ENCODE measurements around the gene CD81.
A peak's percentile ranks its signal among the peaks of the same experiment; 100 is the strongest.

The CD81 gene

DNA sequence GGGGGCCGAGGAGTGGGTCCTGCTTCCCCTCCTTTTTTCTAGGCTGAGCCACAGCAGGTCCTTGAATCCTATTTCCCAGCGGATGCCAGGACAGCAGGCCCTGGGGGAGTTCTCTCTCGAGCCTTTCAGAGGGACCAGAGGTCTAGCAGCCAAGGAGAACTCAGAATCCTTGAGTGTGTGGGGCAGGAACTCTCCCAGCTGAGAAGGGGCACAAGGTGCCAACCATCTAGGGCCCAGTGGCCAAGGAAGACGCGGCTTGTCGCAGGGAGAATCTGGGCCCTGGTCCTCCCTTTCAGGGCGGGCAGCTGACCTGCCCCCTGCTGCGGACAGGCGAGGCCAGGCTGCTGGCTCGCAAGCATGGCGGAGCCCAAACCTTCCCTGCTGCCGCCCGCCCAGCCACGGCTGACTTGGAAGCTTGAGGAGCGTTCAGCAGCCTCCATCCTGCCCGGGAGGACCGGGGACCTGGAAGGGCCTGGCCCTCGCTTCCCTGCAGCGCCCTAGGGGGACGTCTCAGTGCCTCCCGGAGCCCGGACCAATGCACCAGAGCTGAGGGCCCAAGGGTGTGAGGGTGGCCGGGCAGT is 22.5 kb downstream of the CD81 start:
- Histone ChIP-seq H3K4me3 (peak overlapping the region; percentile 44 to 89 (median 74)), H3K27ac (peak overlapping the region; percentile 88 to 99 (median 96))

DNA sequence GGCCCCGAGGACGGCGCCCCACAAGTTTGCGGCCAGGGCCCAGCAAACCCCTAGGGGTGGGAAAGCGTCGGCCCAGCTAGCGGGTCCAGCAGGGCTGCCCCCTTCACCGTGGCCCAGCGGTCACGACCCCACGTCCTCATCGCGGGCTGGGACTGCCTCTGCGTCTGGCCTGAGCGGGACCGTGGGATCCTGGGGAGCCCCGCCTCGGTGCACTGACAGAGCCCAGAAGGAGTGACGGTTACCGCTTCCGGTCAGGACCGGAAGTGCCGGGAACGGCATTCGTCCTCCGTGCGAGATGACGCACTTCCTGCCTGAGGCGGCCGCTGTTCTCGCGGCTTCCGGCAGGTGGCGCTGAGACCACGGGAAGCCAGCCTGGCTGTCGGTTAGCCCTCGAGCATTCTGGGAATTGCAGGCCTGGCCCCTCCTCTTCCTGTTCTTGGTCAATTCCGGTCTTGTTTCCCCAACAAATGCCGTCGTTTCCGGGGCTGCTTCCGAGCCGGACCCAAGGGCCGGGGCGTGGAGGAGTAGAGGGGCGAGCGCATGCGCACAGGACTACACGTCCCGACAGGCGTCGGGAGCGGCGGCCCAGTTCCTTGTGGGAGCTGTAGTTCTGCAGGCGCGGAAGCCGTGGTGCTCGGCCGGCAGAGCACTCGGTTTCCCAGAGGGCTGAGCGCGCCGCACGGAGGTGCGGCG is 23.1 kb downstream of the CD81 start, which contains the start of gene TSSC4:
Gene TSSC4, plus strand, starts transcription at position 682 of the 693 bp plus-strand sequence. CDS start 1,884 bp downstream, outside the sequence.
- H3K4me3 ChIP-seq = peak within 1 kb of the TSS; percentile 74 to 100 (median 88)
- H3K27ac ChIP-seq = peak within 1 kb of the TSS; percentile 88 to 99 (median 96)

DNA sequence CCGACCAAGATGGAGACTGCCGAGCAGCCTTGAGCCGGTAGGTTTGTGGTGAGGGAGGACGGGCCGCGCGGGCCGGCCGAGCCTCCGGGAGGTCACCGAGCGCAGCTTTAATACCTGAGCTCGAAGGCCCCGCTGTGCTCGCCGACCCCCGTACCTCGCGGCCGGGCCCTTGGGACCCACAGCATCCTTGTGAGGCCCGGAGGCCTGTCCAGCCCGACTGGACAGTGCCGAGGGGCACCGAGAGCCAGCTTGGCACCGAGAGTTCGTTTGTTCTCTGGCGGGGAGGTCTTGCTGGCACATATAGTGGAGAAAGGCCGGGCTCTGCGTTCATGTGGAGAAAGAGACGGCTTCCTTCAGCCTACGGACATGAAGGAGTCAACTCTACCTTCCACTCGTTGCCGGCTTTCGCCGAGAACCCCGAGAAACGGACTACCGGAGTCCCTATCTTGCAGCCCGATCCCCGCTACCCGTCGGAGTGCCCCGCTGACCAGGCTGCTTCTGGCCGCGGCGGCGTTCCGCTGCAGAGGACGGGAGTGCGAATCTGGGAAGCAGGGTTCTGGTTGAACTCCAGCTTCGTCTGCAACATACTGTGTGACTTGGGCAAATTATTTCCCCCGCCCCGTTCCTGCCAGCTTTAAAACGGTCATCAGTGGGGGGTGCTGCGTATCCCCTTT is 23.8 kb downstream of the CD81 start:
- Histone ChIP-seq H3K27ac (peak overlapping the region; percentile 79 to 98 (median 93)), H3K4me3 (peak overlapping the region; percentile 74 to 100 (median 88))

DNA sequence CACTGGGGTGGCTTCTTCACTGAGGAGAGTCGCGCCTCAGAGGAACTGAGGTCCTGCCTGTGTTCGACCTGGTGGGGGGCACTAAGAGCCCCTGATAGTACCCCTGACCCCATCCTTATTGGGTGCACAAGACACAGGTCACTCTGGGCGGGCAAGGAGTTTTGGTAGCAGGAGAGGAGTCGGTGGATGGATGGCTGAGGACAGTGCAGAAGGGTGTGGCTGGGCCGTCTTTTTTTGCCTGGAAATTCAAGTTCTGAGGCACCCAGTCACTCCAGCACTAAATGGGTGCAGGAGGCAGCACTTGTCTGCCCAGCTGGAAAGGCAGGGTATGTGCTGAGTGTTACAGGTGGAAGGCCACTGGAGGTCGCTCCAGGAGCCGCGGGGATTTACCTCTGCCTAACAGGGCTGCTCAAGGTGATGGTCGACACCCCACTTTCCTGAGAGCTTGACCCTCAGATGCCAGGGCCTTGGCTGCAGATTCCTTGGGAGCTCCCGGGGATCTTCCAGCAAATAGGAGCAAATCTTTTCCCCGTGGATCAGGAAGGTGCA is 24.4 kb downstream of the CD81 start:
- peak overlapping the region; percentile 74 to 100 (median 88) for H3K4me3 ChIP-seq
- peak overlapping the region in 20 of 21 experiments; percentile 87 to 98 (median 93) for H3K27ac ChIP-seq

DNA sequence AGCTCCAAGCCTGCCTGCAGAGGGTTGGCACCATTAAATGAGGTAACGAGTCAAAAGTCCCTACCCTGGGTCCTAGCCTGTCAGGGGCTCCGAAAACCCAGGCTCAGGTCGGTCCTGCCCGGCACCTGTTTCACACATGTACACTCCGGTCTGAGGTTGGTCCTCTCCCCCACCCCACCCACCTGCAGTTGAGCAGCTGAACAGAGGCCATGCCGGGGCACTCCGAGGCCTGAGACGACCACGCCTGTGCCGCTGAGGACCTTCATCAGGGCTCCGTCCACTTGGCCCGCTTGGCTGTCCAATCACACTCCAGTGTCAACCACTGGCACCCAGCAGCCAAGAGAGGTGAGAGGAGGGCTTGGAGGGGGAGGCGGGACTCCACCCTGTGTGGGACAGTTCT is 25.0 kb downstream of the CD81 start:
- H3K27ac ChIP-seq = no peak overlapping the region
- H3K4me3 ChIP-seq = peak overlapping the region in 1 of 7 experiments; percentile 88

DNA sequence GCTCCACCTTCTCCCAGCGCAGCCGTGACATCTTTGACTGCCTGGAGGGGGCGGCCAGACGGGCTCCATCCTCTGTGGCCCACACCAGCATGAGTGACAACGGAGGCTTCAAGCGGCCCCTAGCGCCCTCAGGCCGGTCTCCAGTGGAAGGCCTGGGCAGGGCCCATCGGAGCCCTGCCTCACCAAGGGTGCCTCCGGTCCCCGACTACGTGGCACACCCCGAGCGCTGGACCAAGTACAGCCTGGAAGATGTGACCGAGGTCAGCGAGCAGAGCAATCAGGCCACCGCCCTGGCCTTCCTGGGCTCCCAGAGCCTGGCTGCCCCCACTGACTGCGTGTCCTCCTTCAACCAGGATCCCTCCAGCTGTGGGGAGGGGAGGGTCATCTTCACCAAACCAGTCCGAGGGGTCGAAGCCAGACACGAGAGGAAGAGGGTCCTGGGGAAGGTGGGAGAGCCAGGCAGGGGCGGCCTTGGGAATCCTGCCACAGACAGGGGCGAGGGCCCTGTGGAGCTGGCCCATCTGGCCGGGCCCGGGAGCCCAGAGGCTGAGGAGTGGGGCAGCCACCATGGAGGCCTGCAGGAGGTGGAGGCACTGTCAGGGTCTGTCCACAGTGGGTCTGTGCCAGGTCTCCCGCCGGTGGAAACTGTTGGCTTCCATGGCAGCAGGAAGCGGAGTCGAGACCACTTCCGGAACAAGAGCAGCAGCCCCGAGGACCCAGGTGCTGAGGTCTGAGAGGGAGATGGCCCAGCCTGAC is 26.0 kb downstream of the CD81 start:
- H3K4me3 ChIP-seq = no peak overlapping the region

DNA sequence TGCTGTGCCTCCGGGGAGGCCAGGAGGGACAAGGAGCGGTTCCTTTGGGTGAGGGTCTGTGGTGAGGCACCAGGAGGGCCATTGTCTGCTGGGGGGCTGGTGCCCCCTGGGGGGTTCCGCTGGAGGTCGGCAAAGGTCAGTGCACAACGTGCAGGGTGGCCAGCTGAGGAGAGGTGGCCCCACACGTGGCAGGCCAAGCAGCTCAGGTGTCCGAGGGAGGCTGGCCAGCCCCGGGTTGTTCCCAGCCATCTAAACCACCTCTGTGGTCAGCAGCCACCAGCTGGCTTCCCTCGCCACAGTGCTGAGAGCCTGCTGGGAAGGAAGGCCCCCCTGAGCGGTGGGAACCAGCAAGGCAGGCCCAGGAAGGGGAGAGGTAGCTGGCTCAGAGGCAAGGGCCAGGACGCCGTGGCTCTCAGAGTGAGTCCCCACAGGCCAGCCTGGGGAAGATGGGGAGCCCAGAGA is 27.7 kb downstream of the CD81 start:
- no peak overlapping the region for H3K27ac ChIP-seq

More for the DNA sequence above, 26.0 kb downstream of the CD81 start:
- peak overlapping the region in 1 of 21 experiments; percentile 11 for H3K27ac ChIP-seq

DNA sequence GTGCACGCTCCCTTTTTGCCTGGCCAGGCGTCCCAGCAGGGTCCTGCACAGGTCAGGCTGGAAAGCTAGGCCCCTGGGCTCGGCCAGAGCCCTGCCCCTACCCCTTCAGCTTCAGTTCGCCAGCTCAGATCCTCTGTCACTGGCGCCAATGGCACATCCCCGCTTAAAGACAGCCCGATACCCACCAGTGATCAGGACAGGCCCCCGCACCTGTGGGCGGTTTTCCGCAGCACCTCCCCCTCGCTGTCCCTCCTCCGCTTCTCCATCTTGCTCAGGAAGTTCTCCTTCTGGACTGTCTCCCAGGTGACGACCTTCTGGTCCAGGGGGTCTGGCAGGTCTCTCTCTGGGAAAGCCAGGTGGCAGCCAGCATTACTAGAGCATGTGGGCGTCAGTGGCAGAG is 29.3 kb downstream of the CD81 start:
- no peak overlapping the region for H3K4me3 ChIP-seq
- H3K27ac ChIP-seq = no peak overlapping the region

More for the DNA sequence above, 27.7 kb downstream of the CD81 start:
- H3K4me3 ChIP-seq = no peak overlapping the region

DNA sequence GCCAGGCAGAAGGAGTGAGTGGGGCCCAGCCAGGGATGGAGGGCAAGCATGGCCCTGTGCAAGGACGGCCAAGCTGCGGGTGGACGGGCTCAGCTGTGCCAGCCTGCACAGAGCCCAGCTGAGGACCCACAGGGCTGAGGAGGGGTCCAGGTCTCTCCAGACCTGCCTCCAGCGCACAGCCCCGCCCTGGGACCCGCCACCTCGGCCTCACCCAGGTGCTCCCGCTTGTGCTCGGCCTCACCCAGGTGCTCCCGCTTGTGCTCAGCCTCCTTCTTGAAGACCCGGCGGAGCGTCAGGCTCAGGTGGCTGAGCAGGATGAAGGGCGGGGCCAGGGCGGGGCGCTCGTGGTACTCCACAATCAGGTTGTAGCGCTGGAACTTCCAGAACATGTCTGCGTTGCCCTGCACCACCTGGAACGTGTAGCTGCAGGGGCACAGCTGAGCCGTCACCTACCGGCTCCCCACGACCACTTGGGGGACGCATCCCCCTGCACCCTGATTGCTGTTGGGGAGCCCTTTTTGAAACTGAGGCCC is 29.8 kb downstream of the CD81 start:
- Histone ChIP-seq H3K4me3 (no peak overlapping the region), H3K27ac (no peak overlapping the region)

DNA sequence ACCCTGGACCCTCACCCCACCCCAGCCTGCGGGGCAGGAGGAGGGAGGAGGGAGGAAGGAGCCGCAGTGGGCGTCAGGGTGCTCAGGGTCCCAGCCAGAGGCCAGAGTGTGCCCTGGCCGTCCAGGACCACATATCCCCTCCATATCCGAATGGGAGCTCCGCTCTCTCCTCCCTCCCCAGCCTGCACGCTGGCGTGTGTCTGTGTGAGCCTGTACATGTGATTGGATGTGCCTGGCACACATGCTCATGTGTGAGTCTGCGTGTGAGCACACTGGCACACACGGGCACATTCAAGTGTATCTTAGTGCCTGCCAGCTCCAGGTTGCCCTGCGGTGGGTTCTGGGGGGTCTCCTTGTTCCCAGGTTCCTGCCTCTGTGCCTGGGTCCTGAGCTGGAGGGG is 31.6 kb downstream of the CD81 start:
- no peak overlapping the region for H3K27ac ChIP-seq

DNA sequence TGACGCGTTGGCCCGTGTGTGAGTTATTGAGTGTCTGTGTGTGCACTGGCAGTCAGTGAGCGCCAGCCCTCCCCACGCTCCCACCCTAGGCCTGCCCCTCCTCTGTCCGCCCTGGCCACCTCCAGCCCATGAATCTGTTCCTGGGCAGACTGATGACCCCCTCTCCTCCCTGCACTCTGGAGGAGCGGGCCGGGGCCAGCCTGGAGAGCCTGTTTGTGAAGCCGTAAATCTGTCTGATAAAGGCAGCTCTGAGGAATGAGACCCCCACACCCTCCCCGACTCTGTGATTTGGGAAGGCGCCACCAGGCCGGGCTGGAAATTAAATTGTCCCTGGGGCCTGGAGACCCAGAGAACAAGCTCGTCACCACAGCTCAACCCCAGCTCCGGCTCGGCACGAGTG is 32.0 kb downstream of the CD81 start:
- H3K4me3 ChIP-seq = no peak overlapping the region
- no peak overlapping the region for H3K27ac ChIP-seq

More for the DNA sequence above, 31.6 kb downstream of the CD81 start:
- no peak overlapping the region for H3K4me3 ChIP-seq

DNA sequence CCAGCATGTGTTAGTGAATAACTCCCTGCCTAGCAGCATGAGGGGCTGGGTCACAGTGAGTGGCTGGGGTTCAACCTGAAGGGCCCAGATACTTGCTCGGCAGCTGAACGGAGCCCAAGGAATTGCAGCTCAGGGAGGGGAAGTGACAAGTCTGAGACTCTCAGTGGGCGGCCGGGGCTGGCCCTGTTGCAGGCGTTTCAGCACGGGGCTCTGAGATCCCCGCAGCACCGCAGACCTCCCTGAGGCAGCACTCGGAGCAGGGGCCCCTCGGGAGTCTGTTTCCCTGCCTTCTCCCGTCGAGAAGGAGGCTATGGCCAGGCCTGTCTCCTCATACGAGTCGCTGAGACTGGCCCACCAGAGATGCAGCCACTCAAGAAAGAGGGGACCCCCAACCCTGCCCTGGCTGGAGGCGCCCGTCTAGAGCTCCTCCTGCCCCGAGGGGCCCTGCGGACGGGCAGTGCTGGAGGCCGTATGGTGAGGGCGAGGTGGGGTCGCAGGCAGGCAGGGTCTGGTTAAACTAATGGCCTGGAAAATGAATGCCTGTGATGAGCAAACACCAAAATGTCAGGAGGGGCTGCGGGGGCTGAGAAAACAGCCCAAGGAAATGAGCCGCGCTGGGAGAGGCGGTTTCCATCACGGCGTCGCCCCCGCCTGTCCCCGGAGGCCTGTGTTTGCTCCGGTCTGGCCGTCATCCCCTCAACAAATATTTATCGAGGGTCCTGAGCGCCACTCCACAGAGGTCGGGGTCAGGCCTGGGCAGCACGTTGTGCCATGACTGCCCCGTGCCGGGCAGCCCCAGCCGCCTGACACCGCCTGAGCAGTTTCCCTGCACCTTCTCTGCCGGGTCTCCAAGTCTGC is 32.7 kb downstream of the CD81 start:
- Histone ChIP-seq H3K27ac (no peak overlapping the region), H3K4me3 (no peak overlapping the region)

DNA sequence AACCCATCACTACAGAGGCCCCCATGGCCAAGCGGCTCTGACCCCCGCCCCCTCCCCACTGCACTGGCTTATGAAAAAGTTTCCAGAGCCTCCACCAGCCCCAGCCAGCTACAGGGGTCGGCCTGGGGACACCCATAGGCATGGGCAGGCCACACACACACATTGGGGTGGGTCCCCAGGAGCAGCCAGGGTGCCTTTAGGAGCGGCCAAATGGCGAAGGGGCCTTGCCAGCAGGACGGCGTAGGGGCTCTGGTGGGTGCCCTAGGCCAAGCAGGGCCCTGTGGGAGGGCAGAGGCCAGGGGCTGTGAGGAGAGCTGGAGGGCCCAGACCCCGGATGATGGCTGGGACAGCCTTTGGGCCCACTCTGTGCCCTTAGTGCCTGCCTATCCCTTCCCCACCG is 33.5 kb downstream of the CD81 start:
- no peak overlapping the region for H3K4me3 ChIP-seq
- no peak overlapping the region for H3K27ac ChIP-seq

DNA sequence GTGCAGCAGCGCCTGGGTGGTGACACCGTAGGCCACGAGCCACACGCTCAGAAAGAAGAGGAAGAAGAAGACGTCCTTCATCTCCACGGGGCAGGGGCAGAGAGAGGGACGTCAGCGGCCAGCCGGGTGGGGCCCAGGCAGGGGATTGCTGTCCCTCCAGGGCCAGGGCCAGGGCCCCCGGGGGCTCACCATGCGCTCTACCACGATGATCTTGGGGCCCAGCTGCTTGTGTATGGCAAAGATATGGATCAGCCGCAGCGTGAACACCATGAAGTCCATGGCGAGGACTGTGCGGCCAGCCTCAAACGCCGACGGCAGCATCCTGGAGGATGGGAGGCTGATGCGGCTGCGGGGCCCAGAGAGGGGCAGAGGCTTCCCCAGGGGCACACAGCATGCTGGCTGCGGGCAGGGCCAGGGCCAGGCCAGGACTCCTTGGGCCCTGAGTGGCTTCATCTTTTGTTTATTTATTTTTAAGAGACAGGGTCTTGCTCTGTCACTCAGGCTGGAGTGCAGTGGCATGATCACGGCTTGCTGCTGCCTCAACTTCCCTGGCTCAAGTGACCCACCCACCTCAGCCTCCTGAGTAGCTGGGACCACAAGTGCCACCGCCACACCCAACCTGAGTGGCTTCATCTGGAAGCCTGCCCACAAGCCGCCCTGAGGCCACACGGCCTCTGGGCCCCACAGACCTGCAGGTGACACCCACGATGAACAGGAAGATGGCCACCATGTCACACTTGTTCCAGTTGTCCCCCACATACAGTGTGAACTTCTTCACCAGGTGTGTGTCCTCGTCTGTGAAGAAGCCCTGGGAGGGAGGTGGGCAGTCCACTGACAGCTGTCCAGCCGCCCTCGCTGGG is 34.6 kb downstream of the CD81 start:
- Histone ChIP-seq H3K27ac (no peak overlapping the region), H3K4me3 (no peak overlapping the region)

DNA sequence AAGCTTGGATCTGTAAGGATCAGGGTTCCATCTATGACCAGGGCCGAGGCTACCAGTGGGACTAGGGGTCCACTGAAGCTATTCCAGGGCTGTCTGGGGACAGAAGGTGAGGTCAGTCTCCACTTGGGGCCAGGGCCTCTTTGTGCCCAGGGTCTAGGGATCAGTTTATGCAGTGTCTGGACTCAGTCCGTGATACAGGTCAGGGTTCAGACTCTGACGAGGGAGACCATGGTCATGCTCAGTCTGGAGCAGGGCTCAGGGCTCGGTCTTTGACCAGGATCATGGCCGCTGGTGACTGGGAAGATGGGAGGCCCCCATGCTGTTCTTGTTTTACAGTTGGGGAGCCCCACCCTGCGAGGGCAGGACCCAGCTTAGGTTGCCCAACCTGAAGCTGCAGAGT is 35.2 kb downstream of the CD81 start:
- H3K27ac ChIP-seq = no peak overlapping the region
- no peak overlapping the region for H3K4me3 ChIP-seq

DNA sequence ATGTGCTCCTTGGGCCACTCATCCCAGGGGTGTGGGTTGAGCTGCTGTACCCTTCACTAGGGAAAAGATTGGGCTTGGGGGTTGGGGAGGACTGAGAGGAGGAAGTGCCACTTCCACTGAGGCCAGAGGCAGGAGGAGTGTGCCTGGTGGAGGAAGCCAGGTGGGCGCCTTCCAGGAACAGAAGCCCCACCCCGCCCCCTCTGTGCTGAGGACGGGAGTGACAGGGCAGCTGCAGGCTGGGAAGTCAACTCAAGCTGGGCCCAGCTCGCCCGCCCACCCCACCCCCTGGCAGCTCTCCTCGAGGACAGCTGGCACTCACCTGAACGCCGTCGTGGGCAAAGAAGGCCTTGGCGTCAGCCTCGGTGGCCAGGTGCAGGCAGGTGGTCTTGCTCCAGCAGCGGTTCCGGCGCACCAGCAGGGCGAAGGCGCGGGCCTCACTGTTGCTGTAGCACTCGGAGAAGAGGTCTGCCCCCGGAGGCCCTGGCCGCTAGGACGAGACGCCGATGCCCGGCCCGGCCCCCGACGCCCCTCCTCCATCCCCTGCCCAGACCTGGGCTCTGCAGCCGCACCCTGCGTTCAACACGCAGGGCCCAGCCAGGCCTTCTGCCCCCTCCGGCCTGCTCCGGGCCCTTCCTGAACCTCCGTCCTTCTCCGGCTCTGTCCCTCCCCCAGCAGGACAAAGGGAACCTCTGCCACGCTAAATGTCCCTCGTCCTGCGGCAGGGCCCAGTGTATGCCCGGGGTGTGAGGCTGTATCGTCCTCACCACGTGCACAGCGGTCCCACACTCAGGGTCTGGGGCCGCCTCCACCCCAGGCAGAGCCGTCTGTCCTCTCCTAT is 36.9 kb downstream of the CD81 start:
- H3K4me3 ChIP-seq = no peak overlapping the region
- H3K27ac ChIP-seq = no peak overlapping the region

DNA sequence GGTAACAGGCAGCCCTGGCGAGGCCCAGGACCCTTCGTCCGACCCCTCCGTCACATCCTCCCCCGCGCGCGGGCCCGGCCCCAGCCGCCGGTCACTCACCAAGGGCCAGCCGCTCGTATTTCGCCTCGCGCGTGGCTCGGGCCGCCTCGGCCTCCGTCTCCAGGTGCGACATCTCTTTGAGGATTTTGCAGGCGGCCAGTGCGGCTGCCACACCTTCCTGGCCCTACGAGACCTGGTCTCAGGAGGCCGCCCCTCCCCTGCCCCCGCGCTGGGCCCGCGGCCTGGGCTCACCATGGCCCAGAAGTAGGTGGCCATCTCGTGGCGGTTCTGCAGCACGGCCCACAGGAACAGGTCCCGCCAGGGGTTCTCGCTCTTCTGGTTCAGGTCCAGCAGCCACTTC is 37.5 kb downstream of the CD81 start:
- Histone ChIP-seq H3K4me3 (no peak overlapping the region), H3K27ac (no peak overlapping the region)
